IMR-90 (cell line): ENCODE measurements around the gene PCARE. TPM values are rescaled to one million over a fixed set of nuclear protein-coding genes. Genes with fewer than 3 reads are reported as not detected.

Source experiments
- ATAC-seq: fragments of 200-7000 bp; cut with Tn5 transposase; 2 replicates; pipeline ENCODE4 v1.9.1; 2020; ENCODE audit warnings: low read depth, mild to moderate bottlenecking, moderate library complexity
- BruUV-seq: library from RNA; stranded (reverse); fragments of 400-500 nt; replicated peaks from 2 replicates; lab custom pipeline; 2021; lab: Mats Ljungman, UMichigan
- CTCF ChIA-PET: fragments of 300-600 bp; formaldehyde crosslinking; extraction: SDS; loops from one replicate; lab custom pipeline; 2021; ENCODE audit warnings: antibody characterized with exemption; lab: Yijun Ruan, JAX
- POLR2A ChIA-PET: fragments of 300-600 bp; sonication (Branson Sonifier 250); formaldehyde crosslinking; loops from one replicate; lab custom pipeline; 2022; ENCODE audit warnings: antibody characterized with exemption; ENCODE audit not compliant: unreplicated experiment; lab: Charles Lee
- DNase-seq: peaks from one replicate; pipeline ENCODE4 v3.0.0; 2013
- H2AFZ ChIP-seq: replicated peaks from 2 replicates; pipeline ENCODE3; 2013; ENCODE audit warnings: low read length, mild to moderate bottlenecking; ENCODE audit not compliant: poor library complexity
- H2AK5ac ChIP-seq: 2 replicates; pipeline ENCODE4 v1.6.1; 2013; ENCODE audit warnings: low read depth, low read length, inconsistent platforms
- H2AK9ac ChIP-seq: replicated peaks from 2 replicates; pipeline ENCODE3; 2013; ENCODE audit warnings: mild to moderate bottlenecking, low read depth, low read length, moderate library complexity; ENCODE audit not compliant: poor library complexity
- H2BK120ac ChIP-seq: 2 replicates; pipeline ENCODE4 v1.6.1; 2013; ENCODE audit warnings: low read depth, low read length, inconsistent platforms
- H2BK15ac ChIP-seq: 3 replicates; pipeline ENCODE4 v1.6.1; 2013; ENCODE audit warnings: low read depth, low read length, inconsistent platforms
- H2BK20ac ChIP-seq: 2 replicates; pipeline ENCODE4 v1.6.1; 2013; ENCODE audit warnings: low read depth, mild to moderate bottlenecking, inconsistent platforms, low read length, moderate library complexity
- H2BK5ac ChIP-seq: 2 replicates; pipeline ENCODE4 v1.6.1; 2013; ENCODE audit warnings: mild to moderate bottlenecking, low read depth, low read length, inconsistent platforms; ENCODE audit not compliant: poor library complexity, severe bottlenecking
- H3K14ac ChIP-seq: replicated peaks from 2 replicates; pipeline ENCODE4 v1.6.1; 2013; ENCODE audit warnings: low read depth, low read length, inconsistent platforms
- H3K18ac ChIP-seq: 2 replicates; pipeline ENCODE4 v1.6.1; 2013; ENCODE audit warnings: low read depth, low read length, control low read depth
- H3K23ac ChIP-seq: 2 replicates; pipeline ENCODE4 v1.6.1; 2013; ENCODE audit warnings: low read depth, low read length, inconsistent platforms
- H3K27ac ChIP-seq: 2 replicates; pipeline ENCODE4 v1.5.1; 2013; ENCODE audit warnings: mild to moderate bottlenecking, control low read depth, low read length; ENCODE audit not compliant: insufficient read depth
- H3K27me3 ChIP-seq: 2 replicates; pipeline ENCODE4 v1.6.1; 2013; ENCODE audit warnings: low read length; ENCODE audit not compliant: control insufficient read depth, insufficient read depth
- H3K36me3 ChIP-seq: 2 replicates; pipeline ENCODE4 v1.6.1; 2013; ENCODE audit warnings: low read length, mixed read lengths; ENCODE audit not compliant: control insufficient read depth, insufficient read depth
- H3K4ac ChIP-seq: 2 replicates; pipeline ENCODE4 v1.6.1; 2013; ENCODE audit warnings: low read depth, low read length, inconsistent platforms
- H3K4me1 ChIP-seq: 2 replicates; pipeline ENCODE4 v1.6.1; 2013; ENCODE audit warnings: low read length, mixed read lengths; ENCODE audit not compliant: control insufficient read depth, insufficient read depth
- H3K4me2 ChIP-seq: 2 replicates; pipeline ENCODE4 v1.6.1; 2013; ENCODE audit warnings: low read depth, mild to moderate bottlenecking, control low read depth, low read length, moderate library complexity
- H3K4me3 ChIP-seq: 2 replicates; pipeline ENCODE4 v1.5.1; 2013; ENCODE audit warnings: low read depth, mild to moderate bottlenecking, control low read depth, low read length, moderate library complexity; ENCODE audit not compliant: insufficient read depth
- H3K56ac ChIP-seq: 2 replicates; pipeline ENCODE4 v1.6.1; 2013; ENCODE audit warnings: low read length, inconsistent platforms; ENCODE audit not compliant: insufficient read depth; ENCODE audit errors: extremely low read depth
- H3K79me1 ChIP-seq, 2 experiments: 2 replicates each; pipeline ENCODE4 v1.6.1; 2013; ENCODE audit warnings: low read length in 2 of 2, inconsistent platforms in 1 of 2, low read depth in 1 of 2
- H3K9ac ChIP-seq: 2 replicates; pipeline ENCODE4 v1.6.1; 2013; ENCODE audit warnings: low read depth, low read length, control low read depth
- H3K9me1 ChIP-seq: 2 replicates; pipeline ENCODE4 v1.6.1; 2013; ENCODE audit warnings: low read length, inconsistent platforms; ENCODE audit not compliant: insufficient read depth
- H3K9me3 ChIP-seq: 2 replicates; pipeline ENCODE4 v1.6.1; 2013; ENCODE audit warnings: low read length; ENCODE audit not compliant: control insufficient read depth, insufficient read depth
- H4K20me1 ChIP-seq: 2 replicates; pipeline ENCODE4 v1.6.1; 2013; ENCODE audit warnings: low read length, inconsistent platforms; ENCODE audit not compliant: insufficient read depth
- H4K5ac ChIP-seq: 2 replicates; pipeline ENCODE4 v1.6.1; 2013; ENCODE audit warnings: mild to moderate bottlenecking, low read depth, low read length, control low read depth
- H4K8ac ChIP-seq, 2 experiments: 2 replicates each; pipeline ENCODE4 v1.6.1; 2013; ENCODE audit warnings: low read depth in 2 of 2, low read length in 2 of 2, control low read depth in 1 of 2, inconsistent platforms in 1 of 2
- H4K91ac ChIP-seq: 2 replicates; pipeline ENCODE4 v1.6.1; 2013; ENCODE audit warnings: low read depth, low read length, inconsistent platforms; ENCODE audit not compliant: insufficient read depth
- NFE2L2 ChIP-seq: fragments of 150-350 bp; IDR thresholded peaks from 2 replicates; pipeline ENCODE4 v1.6.1; 2016; ENCODE audit warnings: low read depth, mild to moderate bottlenecking, low read length
- WGBS, 2 experiments: methylation state at CpG; one replicate each; pipeline versions ENCODE4 v1.1.5 to v1.1.7; 2013; ENCODE audit warnings: missing lambda C conversion rate in 2 of 2; ENCODE audit not compliant: insufficient read length in 1 of 2; ENCODE audit errors: extremely low coverage in 2 of 2; 5-methylcytosine and 5-hydroxymethylcytosine counted together
- dilution Hi-C: fragments of 300-500 bp; cut with HindIII; formaldehyde crosslinking; loops from one replicate; pipeline ENCODE4 v1.14.3; 2018; ENCODE audit warnings: low sequenced_read_pairs; ENCODE audit not compliant: unreplicated experiment
- in situ Hi-C: fragments of 300-500 bp; cut with MboI; formaldehyde crosslinking; loops from 3 replicates; pipeline ENCODE4 v1.14.3; 2019; ENCODE audit warnings: low sequenced_read_pairs, inconsistent platforms, mixed read lengths
- intact Hi-C: fragments of 100-400 bp; cut with micrococcal nuclease; formaldehyde crosslinking; loops from 2 replicates; pipeline ENCODE4 v1.10.0; 2022
- polyA plus RNA-seq, 3 experiments: library from polyadenylated mRNA; depleted of rRNA; stranded (reverse); fragments of >200 nt; gene quantifications; 2 replicates each; pipeline ENCODE4 v1.2.3, GENCODE V29; 2012; ENCODE audit warnings: low replicate concordance in 1 of 3
- total RNA-seq: library from RNA; depleted of rRNA; stranded (reverse); fragments of >200 nt; gene quantifications from 2 replicates; pipeline ENCODE4 v1.2.3, GENCODE V29; 2012

PCARE gene
- total and polyA plus RNA-seq, 2 of the 4 experiments (the other 2 are of a cell fraction): not detected

- peaks cover 10% of the 10 kb centered on the region; the same call in 1 of the 2 replicates for H3K27me3 ChIP-seq
- no peak overlapping the region for H3K27ac ChIP-seq
- H2BK20ac ChIP-seq: no peak overlapping the region
- intact Hi-C loops (no loop called here), dilution Hi-C loops (no loop called here), in situ Hi-C loops (no loop called here)
- H2BK5ac ChIP-seq: no peak overlapping the region
- H3K4me1 ChIP-seq: no peaks in the 10 kb centered on the region
- H4K5ac ChIP-seq: no peak overlapping the region
- BruUV-seq: no TSS peak
- DNase-seq: no peak
- no peak overlapping the region for H2BK120ac ChIP-seq
- no peak for TF ChIP-seq NFE2L2
- no peak overlapping the region for H3K4me3 ChIP-seq
- no peak overlapping the region for H4K8ac ChIP-seq
- ChIA-PET POLR2A (no interaction called here), CTCF (interaction anchor here (0.6 to 1.3 kb wide), 2 partner anchors 10 to 97 kb away, joined by 4 to 9 read pairs; no protein-coding TSS in a partner anchor)
- no peak overlapping the region for H3K18ac ChIP-seq
- no peak overlapping the region for H3K4me2 ChIP-seq
- no peak overlapping the region for H4K91ac ChIP-seq
- no peaks in the 10 kb centered on the region for H4K20me1 ChIP-seq
- H3K79me1 ChIP-seq: no peaks in the 10 kb centered on the region
- H2AK5ac ChIP-seq: no peak overlapping the region
- H3K9me1 ChIP-seq: no peaks in the 10 kb centered on the region
- no peak overlapping the region for H3K14ac ChIP-seq
- no peak overlapping the region for H3K23ac ChIP-seq
- WGBS, 2 experiments: 30% methylated on average over 2 of the region's 6 CpGs; no CpG with 5 or more reads in 1 of the 2 experiments
- H2AFZ ChIP-seq: no peak overlapping the region
- no peak overlapping the region for H2AK9ac ChIP-seq
- H2BK15ac ChIP-seq: no peak overlapping the region
- no peaks in the 10 kb centered on the region for H3K9me3 ChIP-seq
- no peak overlapping the region for H3K9ac ChIP-seq
- ATAC-seq: no peak
- no peak overlapping the region for H3K4ac ChIP-seq
- no peak overlapping the region for H3K56ac ChIP-seq
- H3K36me3 ChIP-seq: no peaks in the 10 kb centered on the region
Measured at GRCh38 chr2:29052807-29053206, 21.5 kb downstream of the PCARE start.
